A673 (cell line): ENCODE results near the gene GALNT2. TPM values are rescaled to one million over a fixed set of nuclear protein-coding genes. Genes with fewer than 3 reads are reported as not detected.

Experiments
- BruUV-seq: library from RNA; stranded (reverse); fragments of 400-500 nt; replicated peaks from 2 replicates; lab custom pipeline; 2021; lab: Mats Ljungman, UMichigan
- CTCF ChIA-PET: fragments of 300-600 bp; sonication (Branson Sonifier 250); formaldehyde crosslinking; loops from one replicate; lab custom pipeline; 2022; ENCODE audit warnings: antibody characterized with exemption; lab: Charles Lee
- POLR2A ChIA-PET: fragments of 300-600 bp; sonication (Branson Sonifier 250); formaldehyde crosslinking; loops from one replicate; lab custom pipeline; 2022; ENCODE audit warnings: antibody characterized with exemption; ENCODE audit not compliant: low non-redundant PET; lab: Charles Lee
- DNase-seq: peaks from one replicate; pipeline ENCODE4 v3.0.0-alpha.2; 2015; ENCODE audit warnings: low spot score
- H3K27ac ChIP-seq: fragments of 200-600 bp; sonication (generic); 2 replicates; pipeline ENCODE4 v1.5.1; 2016; ENCODE audit warnings: mixed run types, low read depth, mild to moderate bottlenecking, mixed read lengths, antibody characterized with exemption, low read length; ENCODE audit not compliant: poor library complexity, severe bottlenecking
- H3K27me3 ChIP-seq: fragments of 200-600 bp; sonication (generic); replicated peaks from 2 replicates; pipeline ENCODE4 v1.6.1; 2017; ENCODE audit warnings: mixed run types, low read depth, mild to moderate bottlenecking, mixed read lengths, antibody characterized with exemption, low read length; ENCODE audit not compliant: insufficient read depth, poor library complexity
- H3K36me3 ChIP-seq: fragments of 200-600 bp; sonication (generic); 2 replicates; pipeline ENCODE4 v1.6.1; 2016; ENCODE audit warnings: mixed run types, mild to moderate bottlenecking, mixed read lengths, antibody characterized with exemption, low read length; ENCODE audit not compliant: insufficient read depth, poor library complexity, severe bottlenecking
- H3K4me1 ChIP-seq: fragments of 200-600 bp; sonication (generic); 2 replicates; pipeline ENCODE4 v1.6.1; 2017; ENCODE audit warnings: mixed run types, mild to moderate bottlenecking, mixed read lengths, antibody characterized with exemption, low read length; ENCODE audit not compliant: insufficient read depth, poor library complexity, severe bottlenecking
- H3K4me3 ChIP-seq: fragments of 200-600 bp; sonication (generic); 2 replicates; pipeline ENCODE4 v1.5.1; 2016; ENCODE audit warnings: low read depth, mixed run types, mild to moderate bottlenecking, mixed read lengths, low read length; ENCODE audit not compliant: poor library complexity, severe bottlenecking
- H3K9me3 ChIP-seq: fragments of 200-600 bp; sonication (generic); 2 replicates; pipeline ENCODE4 v1.6.1; 2016; ENCODE audit warnings: mixed run types, low read depth, mild to moderate bottlenecking, mixed read lengths, antibody characterized with exemption, low read length; ENCODE audit not compliant: poor library complexity, severe bottlenecking
- EZH2 ChIP-seq: fragments of 200-600 bp; sonication (generic); IDR thresholded peaks from 2 replicates; pipeline ENCODE4 v1.6.1; 2017; ENCODE audit warnings: borderline replicate concordance, low read depth, mild to moderate bottlenecking, mixed read lengths, antibody characterized with exemption, low read length; ENCODE audit not compliant: poor library complexity, severe bottlenecking
- intact Hi-C: fragments of 100-400 bp; cut with micrococcal nuclease; formaldehyde crosslinking; loops from one replicate; pipeline ENCODE4 v1.10.0; 2022; ENCODE audit not compliant: unreplicated experiment
- total RNA-seq: library from RNA; stranded (reverse); gene quantifications from 2 replicates; pipeline ENCODE4 v1.2.3, GENCODE V29; 2021
- TF ChIP-seq, protein P1 (sequence below): fragments of 300-800, 200-600 bp; sonication (generic); conservative IDR thresholded peaks from 2 replicates; pipeline ENCODE4 v1.5.1; 2017; ENCODE audit warnings: low read depth, mild to moderate bottlenecking, antibody characterized with exemption, low read length, moderate library complexity, mixed read lengths

Gene GALNT2
- total RNA-seq, 1 experiment from 2014 or later, result 94.6 TPM

DNA sequence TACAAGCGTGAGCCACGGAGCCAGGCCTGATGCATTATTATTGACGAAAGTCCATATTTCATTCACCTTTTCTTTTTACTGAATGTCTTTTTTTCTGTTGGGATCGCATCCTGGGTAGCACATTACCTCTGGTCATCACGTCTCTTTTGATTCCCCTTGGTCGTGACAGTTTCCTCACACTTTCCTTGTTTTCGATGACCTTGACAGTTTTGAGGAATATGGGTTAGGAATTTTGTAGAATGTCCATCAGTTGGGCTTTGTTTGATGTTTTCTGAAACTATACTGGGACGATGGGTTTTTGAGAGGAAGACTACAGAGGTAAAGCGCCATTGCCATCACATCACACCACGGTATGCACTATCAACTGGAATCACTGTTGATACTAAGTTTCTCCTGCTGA lies 26.6 kb upstream of the GALNT2 start:
- Histone ChIP-seq H3K27me3 (no peaks in the 10 kb centered on the region), H3K4me3 (no peak overlapping the region), H3K36me3 (no peaks in the 10 kb centered on the region), H3K27ac (no peak overlapping the region), H3K9me3 (peaks cover 3% of the 10 kb centered on the region), H3K4me1 (no peaks in the 10 kb centered on the region)
- intact Hi-C loops, result no loop called here
- no TSS peak for BruUV-seq
- TF ChIP-seq, protein P1, sequence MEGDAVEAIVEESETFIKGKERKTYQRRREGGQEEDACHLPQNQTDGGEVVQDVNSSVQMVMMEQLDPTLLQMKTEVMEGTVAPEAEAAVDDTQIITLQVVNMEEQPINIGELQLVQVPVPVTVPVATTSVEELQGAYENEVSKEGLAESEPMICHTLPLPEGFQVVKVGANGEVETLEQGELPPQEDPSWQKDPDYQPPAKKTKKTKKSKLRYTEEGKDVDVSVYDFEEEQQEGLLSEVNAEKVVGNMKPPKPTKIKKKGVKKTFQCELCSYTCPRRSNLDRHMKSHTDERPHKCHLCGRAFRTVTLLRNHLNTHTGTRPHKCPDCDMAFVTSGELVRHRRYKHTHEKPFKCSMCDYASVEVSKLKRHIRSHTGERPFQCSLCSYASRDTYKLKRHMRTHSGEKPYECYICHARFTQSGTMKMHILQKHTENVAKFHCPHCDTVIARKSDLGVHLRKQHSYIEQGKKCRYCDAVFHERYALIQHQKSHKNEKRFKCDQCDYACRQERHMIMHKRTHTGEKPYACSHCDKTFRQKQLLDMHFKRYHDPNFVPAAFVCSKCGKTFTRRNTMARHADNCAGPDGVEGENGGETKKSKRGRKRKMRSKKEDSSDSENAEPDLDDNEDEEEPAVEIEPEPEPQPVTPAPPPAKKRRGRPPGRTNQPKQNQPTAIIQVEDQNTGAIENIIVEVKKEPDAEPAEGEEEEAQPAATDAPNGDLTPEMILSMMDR, result no peak
- no peak for TF ChIP-seq EZH2
- POLR2A ChIA-PET, result no interaction called here
- DNase-seq, result no peak
- CTCF ChIA-PET, result no interaction called here

DNA sequence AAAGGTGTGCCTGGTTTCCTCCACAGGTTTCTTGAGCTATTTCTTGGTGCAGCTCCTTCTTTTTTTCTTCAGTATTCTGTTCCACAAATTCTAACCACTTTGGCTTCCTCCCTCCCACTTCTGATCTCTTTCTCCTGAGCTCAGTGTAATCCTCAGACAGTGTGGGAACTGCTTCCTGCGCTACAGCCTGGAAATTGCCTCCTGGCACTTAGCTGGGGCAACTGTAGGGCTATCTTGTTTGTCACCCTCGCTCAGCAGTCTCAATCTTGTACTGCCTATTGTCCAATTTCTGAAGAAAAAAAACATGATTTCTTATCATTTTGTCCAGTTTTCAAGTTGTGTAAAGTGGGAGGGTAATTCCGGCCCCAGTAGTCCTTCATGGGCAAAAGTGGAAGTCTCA lies 24.0 kb upstream of the GALNT2 start:
- POLR2A ChIA-PET, result interaction anchor here (0.6 kb wide), 1 partner anchor 349 kb away, joined by 3 read pairs; no protein-coding TSS in a partner anchor
- CTCF ChIA-PET, result no interaction called here
- peak; percentile 15 for DNase-seq
- Histone ChIP-seq H3K27ac (no peak overlapping the region), H3K9me3 (no peaks in the 10 kb centered on the region), H3K36me3 (no peaks in the 10 kb centered on the region), H3K4me1 (peaks cover 9% of the 10 kb centered on the region), H3K27me3 (no peaks in the 10 kb centered on the region), H3K4me3 (no peak overlapping the region)
- intact Hi-C loops, result no loop called here
- no TSS peak for BruUV-seq
- TF ChIP-seq EZH2, result no peak
- TF ChIP-seq, protein P1, result no peak

DNA sequence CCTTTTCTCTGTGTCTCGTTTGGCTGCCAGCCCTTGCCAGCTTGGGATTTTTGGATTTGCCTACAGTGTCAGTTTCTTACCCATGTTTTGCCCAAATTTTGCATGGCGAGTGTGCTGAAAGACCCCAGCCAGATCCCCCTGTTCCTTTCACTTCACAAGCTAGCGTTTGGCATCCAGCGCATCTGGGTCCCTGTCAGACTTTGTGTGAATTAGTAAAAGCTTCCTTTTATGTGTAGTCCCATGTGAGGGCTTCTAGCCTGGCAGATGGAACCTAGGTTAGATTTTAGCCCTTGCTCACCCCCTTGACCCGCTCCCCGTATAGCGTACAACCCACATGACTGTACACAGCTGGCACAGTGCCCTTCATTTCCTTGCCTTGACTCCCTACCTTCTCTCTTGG lies 22.3 kb upstream of the GALNT2 start:
- no peak for DNase-seq
- intact Hi-C loops, result no loop called here
- ChIA-PET CTCF (no interaction called here), POLR2A (no interaction called here)
- H3K4me1 ChIP-seq, result peaks cover 9% of the 10 kb centered on the region
- H3K27me3 ChIP-seq, result no peaks in the 10 kb centered on the region
- no peak for TF ChIP-seq EZH2
- TF ChIP-seq, protein P1, result no peak
- BruUV-seq, result no TSS peak
- no peak overlapping the region for H3K4me3 ChIP-seq
- H3K27ac ChIP-seq, result no peak overlapping the region
- H3K9me3 ChIP-seq, result no peaks in the 10 kb centered on the region
- no peaks in the 10 kb centered on the region for H3K36me3 ChIP-seq
